Amygdala (tissue), 56 donors: Measurements from ENCODE around the gene SEC22C.
A peak's percentile ranks its signal among the peaks of the same experiment; 100 is the strongest.
"Not testable (repeated sequence)": the region's sequence is repeated elsewhere in the genome, so short reads cannot be mapped to it uniquely, and the experiment has no call there.

Experiments used
- DNase-seq, 56 donors: peaks; one replicate each; lab custom pipeline; 2025; lab: John Stamatoyannopoulos, UW

SEC22C gene

GRCh38 chr3:42582474-42583070 lies 805 bp upstream of the SEC22C start:
- DNase-seq: no peak

DNA sequence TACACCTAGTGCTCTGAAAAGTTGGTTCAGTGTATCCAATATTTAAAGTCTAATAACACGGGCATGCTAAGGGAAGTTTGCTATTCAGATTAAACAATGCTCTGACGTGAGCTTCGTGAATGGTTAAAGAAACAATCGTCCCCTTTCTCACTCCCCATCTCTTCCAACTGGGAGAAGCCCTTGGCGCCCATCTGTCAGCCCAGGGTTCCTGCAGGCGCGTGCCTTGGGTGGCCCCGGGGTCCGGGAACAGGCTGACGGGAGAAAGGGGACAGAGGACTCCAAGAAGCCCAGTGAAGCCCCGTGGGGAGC lies 413 bp downstream of the SEC22C start:
- peak in 4 of 56 donors; percentile 47 to 68 (median 61) for DNase-seq

- not testable (repeated sequence) for DNase-seq
Measured at GRCh38 chr3:42579346-42579745, 2.4 kb downstream of the SEC22C start.

DNA sequence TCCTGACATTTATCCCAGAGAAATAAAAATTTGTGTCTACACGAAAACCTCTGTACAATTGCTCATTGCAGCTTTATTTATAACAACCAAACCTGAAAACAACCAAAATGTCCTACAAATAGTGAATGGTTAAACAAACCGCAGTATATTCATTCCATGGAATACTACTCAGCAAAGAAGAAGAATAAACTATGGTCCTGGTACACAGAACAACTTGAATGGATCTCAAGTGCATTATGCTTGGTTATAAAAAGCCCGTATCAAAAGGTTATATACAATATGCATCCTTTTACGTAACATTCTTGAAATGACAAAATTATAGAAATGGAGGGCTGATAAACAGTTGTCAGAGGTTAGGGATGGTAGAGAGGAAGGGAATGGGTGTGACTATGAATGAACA lies 3.7 kb downstream of the SEC22C start:
- DNase-seq: no peak

DNA sequence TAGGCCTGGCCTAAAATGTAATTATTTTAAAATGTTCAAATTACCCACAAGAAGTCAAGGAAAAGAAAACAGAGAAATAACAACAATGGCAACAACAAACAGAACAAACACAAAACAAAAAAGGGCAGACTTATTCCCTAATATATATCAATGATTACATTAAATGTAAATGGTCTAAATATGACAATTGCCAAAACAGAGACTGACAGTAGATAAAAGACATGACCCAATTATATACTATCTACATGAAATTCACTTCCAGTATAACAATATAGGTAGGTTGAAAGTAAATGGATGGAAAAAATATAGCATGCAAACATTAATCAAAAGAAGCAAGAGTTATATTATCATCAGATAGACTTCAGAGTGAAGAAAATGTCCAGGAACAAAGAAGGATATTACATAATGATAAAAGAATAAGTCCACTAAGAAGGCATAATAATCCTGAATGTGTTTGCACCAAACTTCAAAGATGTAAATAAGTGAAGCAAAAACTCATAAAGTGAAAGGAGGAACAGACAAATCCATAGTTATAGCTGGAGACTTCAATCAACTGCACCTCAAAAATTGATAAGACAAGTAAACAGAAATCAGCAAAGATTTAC lies 6.5 kb downstream of the SEC22C start:
- no peak for DNase-seq

- DNase-seq: peak in 18 of 56 donors; percentile 3 to 55 (median 14)
Measured at GRCh38 chr3:42572278-42572677, 9.5 kb downstream of the SEC22C start.

DNA sequence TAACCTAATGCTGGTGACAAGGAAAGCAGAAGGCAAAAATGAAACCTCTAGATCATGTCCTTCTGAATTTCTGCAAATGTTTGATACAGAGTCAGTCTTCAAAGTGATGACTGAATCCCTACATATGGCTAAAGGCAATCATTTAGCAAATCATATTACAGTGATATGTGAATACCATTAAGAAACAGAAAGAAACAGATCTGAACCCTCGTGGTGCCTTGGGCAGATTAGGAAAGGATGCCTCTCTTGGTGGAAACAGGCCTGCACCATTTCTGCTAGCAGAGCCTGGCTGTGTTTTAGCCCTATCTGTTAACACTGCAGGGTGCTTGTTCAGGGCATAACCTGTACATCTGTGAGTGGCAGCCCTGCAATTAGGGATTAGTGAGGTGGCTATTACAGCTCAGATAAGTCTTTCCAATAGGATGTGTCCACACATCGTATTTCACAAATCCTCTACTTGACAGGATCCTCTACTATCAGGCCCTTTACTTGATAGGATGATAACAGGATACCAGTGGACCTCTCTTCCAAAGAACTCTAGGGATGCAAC lies 12.1 kb downstream of the SEC22C start:
- DNase-seq: no peak

DNA sequence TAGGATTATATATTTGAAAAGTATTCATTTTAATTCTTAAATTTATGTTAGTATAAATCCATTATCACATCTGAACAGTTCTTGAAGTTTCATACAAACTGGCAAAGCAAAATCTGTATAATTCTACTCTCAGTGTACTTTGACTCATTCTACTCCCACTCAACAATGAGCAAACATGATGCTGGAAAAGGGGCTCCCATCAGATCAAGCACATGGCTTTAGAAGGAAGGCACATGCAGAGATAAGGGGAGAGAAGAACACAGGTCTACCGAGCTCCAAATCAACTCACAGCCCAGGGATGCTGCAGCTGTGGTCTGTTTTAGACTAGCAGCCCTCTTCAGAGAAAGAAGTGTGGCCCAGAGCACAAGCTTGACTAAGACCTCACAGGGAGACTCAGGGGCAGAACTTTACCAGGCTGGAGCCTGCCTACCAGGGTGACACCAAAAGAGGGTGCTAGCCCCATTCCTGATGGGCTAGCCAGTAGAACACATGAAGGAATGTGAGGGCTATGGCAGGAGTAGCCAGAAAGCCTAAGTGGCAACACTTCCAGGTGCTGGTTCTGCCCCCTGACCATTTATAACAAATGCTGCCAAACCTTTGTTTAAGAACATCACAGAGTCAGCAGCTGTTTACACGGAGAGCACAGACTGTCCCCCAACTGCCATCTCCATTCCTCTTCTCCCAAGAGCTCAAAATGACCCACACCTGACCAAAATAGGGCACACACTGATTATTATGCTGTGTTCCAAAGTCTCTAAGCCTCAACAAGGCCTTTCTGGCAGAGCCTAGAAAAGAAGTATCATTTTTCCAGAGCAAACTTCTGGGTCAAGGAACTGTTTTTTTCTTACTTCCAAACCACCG lies 19.5 kb downstream of the SEC22C start:
- DNase-seq: no peak

GRCh38 chr3:42557854-42558253 lies 23.9 kb downstream of the SEC22C start:
- no peak for DNase-seq

GRCh38 chr3:42556817-42557216 lies 24.9 kb downstream of the SEC22C start:
- not testable (repeated sequence) for DNase-seq

DNA sequence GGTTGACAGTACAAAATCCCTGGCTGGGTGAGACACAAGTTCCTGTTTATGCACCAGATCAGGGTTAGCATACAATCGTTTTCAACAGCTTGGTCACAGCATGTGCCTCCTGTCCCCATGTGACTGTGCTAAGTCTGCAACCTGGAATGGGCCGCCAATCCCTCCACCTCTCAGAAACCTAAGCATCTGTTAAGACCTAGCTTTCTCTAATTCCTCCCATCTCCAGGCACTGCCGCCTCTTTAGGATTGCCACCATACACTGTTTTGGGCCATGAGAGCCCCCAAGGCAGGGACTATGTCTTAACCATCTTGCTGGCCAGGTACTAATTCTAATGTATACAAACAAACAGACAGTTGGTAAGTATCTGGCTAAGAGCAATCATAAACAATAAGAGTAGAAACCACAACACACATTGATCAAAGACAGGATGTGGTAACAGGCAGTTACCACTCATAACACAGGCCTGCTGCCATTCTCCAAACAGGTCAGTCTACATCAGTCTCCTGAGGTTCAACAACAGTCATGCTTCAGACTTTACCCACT lies 25.6 kb downstream of the SEC22C start:
- DNase-seq: no peak

DNA sequence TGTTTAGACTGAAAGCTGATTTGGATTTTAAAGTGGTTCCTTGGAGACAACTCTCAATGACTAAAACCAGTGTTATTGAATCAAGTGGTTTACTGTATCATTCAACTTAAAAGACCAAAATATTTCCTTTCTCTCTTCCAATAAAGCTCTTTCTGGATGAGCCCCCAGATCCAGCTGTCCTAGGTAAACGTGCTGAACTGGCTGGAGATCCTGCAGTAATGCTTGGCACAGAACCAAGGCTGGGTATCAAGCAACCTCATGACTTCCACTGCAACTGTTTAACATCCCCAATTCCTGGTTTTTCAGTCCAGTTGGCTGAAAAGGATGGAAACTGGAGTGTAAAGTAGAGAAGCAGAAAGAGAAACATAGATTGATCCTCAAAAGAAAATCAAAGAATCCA lies 28.9 kb downstream of the SEC22C start:
- DNase-seq: no peak

DNA sequence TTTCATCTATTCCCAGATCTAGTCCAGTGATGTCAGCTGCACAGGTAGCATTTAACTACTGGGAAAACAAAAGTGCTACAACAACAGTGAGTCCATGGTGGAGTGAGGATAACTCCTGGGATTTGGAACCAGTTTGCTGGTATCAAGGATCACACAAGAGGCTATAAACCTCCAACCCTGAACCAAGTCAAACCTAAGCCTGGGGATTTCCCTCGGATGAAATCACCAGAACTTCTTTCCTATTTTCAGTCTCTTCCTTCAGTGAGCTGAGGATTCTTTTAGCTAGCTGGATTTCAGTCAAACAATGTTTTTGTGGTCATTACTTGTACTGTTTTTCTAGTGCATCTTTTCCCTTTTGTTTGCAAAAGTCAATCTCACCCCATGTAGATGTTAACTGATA lies 31.5 kb downstream of the SEC22C start:
- no peak for DNase-seq

- no peak for DNase-seq
Measured at GRCh38 chr3:42549131-42549530, 32.6 kb downstream of the SEC22C start.

- DNase-seq: peak in 40 of 56 donors; percentile 9 to 76 (median 36)
Measured at GRCh38 chr3:42547401-42547945, 34.3 kb downstream of the SEC22C start.

- no peak for DNase-seq
Measured at GRCh38 chr3:42546691-42547213, 35.0 kb downstream of the SEC22C start.

GRCh38 chr3:42545284-42545900 lies 36.4 kb downstream of the SEC22C start:
- DNase-seq: no peak

GRCh38 chr3:42544492-42545283 lies 37.1 kb downstream of the SEC22C start:
- peak in 2 of 56 donors; percentile 5 to 11 for DNase-seq

DNA sequence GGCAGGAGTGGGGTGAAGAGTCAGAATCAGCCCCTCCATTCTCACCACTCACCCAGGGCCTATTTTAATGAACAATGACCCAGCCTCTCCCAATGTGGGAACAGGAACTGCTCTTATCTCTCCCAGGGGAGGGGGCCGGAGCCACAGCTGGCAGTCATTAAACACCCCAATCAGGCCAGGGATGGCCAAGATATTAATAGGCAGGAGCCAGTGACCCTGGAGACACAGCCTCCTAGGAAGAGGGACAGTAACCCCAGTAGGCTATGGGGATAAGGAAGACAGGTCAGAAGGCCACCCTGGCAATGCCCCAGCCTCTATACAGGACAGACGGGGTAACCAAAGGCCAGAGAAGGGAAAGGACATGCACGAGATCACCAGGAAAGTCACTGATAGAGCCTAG lies 40.7 kb downstream of the SEC22C start:
- no peak for DNase-seq
